ENCODE data around the gene CALD1.

Gene CALD1

DNA sequence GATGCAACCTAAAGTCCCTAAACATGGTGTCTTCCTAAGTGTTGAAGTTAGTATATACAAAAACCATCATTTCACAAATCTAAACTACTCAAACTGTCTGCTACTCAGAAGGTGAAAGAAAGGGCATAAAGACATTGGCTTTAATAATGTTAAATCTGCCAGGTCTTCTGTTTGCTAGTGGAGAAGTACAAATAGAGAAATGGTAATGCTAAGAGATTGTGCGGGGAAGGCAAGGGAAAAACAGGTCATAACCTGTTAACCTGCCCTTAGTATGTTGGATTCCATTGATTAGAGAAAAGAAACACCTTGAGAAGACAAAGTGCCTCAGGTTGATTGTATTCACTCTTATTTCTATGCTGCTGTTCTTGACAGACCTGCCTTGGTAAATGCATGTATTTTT, 80.3 kb downstream of the CALD1 start:
- no peak for DNase-seq (ENCODE audit: low spot score)

DNA sequence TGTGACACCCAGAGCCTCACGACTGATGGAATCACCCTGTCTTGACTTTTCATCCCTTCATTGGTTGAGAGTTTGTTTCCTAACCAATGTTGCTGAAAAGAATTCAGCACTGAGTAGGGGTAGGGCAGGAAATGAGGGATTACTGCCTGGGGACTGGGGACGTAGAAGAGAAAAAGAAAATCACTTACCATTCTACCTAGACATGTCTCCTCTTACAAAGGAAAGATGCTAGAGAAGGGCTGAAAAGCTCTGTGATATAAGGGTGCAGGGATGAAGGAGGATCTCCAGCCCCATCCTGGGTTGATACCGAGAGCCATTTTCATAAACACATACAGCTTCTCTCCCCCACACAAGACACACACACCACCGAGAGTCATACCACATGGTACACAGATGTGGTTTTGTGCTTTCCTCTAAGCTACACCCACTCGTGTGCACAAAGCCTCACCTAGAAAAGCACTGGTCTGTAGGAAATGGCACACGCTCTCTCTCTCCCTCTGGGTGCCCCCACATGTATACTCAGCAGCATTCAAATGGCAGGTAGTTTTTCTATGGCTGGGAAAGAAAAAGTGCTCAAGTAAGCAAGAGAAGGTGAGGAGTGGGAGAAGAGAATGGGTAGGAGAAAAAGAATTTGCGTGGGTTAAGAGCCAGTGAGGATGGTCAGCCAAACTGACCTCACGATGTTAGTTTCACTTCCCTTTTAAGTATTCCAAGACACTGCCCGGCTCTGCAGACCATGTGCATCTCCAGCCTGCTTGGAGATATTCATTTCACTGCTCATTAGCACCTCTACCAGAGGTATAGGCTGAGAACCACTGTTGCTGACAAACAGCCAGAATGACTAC, 85.8 kb downstream of the CALD1 start:
- DNase-seq (ENCODE audit: low spot score): no peak

- no peak for DNase-seq (ENCODE audit: low spot score)
Observed at GRCh38 chr7:134866617-134867016, 87.2 kb downstream of the CALD1 start.

- DNase-seq (ENCODE audit: low spot score): no peak
Observed at GRCh38 chr7:134870156-134870555, 90.7 kb downstream of the CALD1 start.

DNA sequence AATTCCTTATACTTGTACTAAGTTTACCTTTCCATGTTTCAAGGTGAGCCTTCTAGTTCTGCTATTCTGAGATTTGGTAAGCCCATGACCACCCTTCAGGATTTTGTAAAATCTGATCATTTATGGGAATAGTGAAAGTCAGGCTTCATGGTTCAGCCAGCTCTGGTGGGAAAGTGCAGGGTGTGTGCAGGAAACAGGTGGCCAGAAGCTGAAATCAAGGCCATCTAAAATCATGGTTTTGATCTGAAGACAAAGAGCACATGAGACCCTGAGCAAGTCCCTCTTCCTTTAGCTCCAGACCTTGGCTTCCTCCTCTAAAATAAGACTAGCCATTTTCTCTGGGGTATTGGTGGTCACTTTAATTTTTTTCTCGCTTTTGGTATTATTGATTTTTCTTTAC, 91.3 kb downstream of the CALD1 start:
- no peak for DNase-seq (ENCODE audit: low spot score)

- no peak for DNase-seq (ENCODE audit: low spot score)
Observed at GRCh38 chr7:134873253-134873652, 93.8 kb downstream of the CALD1 start.

- DNase-seq (ENCODE audit: low spot score): no peak
Observed at GRCh38 chr7:134874407-134874806, 95.0 kb downstream of the CALD1 start.

GRCh38 chr7:134875867-134876266, 96.4 kb downstream of the CALD1 start:
- no peak for DNase-seq (ENCODE audit: low spot score)

DNA sequence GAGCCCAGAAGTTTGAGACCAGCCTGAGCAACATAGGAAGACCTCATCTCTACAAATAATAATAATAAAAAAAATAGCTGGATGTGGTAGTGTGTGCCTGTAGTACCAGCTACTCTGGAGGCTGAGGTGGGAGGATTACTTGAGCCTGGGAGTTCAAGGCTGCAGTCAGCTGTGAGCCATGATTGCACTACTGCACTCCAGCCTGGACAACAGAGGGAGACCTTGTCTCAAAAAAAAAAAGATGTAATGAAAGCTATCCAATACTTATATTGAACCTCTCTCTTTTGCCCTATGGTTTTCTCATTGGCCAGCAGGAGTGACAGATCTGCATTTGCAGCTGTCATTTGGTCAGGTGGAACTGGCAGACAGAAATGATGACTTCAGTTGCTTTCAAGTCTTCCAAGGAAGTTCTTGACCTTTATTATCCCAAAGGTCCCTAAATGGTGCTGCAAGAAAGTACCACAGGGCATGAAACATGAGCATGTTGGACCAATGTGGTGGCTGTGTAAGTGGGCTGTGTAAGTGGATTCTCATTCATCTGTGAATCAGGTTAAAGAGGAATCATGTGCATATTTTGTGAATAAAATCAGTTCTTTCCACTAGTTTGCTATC, 99.4 kb downstream of the CALD1 start:
- DNase-seq (ENCODE audit: low spot score): no peak

- no peak for DNase-seq (ENCODE audit: low spot score)
Observed at GRCh38 chr7:134879815-134880475, 100.5 kb downstream of the CALD1 start.

DNA sequence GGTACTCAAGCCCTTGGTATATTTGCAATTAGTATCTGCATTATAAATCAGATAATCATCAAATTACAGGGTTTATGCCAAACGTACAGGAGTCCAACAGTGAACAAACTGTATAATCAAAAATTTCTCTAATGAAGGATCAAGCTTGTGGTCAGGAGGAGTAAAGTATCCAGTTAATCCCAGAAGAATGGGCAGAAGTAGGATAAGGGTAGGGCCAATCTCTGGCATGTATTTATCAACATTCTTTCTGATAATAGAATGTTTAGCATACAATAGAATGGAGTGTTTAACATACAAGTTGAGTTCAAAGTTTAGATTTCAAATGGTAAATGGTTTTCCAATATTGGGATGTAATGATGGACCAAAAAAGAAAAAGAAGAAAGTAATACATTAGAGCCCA, 103.0 kb downstream of the CALD1 start:
- no peak for DNase-seq (ENCODE audit: low spot score)

DNA sequence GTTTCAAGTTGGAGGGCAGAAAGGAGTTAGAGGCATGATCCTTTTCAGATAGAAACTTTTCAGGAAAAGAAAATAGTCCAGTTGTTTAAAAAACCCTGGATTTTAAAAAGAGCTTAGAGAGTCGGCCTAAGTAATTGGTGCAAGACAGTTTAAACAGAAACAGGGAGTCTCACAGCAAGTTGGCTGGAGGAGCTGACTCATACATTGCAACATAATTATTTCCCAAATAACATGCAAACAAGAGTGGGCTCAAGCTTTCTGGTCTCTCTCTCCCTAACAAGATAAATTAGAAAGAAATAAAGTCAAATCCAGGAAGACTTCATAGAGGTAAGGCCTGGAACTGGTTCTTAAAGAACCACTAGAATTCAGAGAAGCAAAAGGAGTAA, 106.5 kb downstream of the CALD1 start:
- DNase-seq (ENCODE audit: low spot score): no peak

DNA sequence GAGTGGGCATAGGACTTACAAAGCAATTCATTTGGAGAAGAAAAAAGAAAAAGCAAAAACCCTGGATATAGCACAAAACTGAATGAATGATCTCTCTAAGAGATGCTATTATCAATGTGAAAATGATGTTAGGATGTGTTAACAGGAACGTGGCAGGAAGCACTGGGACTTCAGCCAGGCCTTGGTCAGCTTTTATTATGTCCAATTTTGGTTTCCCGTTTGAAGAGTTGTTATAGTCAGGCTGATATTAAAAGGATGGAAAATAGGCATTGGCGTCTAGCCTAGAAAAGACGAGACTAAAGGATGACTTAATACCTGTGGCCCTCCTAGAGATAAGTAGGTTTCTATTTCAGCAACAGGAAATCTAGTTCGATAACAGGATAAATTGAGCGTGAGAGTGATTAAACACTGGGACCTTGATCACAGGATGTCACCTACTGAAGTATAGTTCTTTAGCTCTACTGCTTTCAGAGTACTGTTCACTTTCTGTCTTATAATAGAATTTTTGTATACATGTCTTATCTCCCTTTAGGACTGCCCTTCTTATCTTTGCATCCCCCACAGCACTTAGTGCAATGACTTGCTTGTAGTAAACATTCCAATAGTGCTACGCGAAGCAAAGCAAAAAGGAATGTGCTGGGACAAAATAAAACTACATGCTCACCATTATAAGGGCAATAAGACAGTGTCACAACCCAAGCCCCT, 107.1 kb downstream of the CALD1 start:
- DNase-seq (ENCODE audit: low spot score): no peak

DNA sequence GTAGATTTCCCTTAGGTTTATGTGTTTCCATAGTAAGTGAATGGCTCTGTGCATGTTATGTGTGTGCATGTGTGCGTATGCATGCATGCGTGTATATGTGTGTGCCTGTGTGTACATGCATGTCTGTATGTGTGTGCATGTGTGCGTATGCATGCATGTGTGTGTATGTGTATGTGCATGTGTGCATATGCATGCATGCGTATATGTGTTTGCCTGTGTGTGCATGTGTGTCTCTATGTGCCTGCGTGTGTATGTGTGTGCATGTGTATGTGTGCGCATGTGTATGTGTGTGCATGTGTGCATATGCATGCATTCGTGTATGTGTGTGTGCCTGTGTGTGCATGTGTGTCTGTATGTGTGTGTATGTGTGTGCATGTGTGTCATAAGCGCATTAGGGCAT, 108.1 kb downstream of the CALD1 start:
- no peak for DNase-seq (ENCODE audit: low spot score)

- DNase-seq (ENCODE audit: low spot score): no peak
Observed at GRCh38 chr7:134888141-134888740, 108.8 kb downstream of the CALD1 start.

GRCh38 chr7:134890246-134891240, 111.1 kb downstream of the CALD1 start:
- DNase-seq (ENCODE audit: low spot score): peak; percentile 49

GRCh38 chr7:134891262-134891695, 111.8 kb downstream of the CALD1 start:
- DNase-seq (ENCODE audit: low spot score): peak; percentile 90

GRCh38 chr7:134891696-134892678, 112.6 kb downstream of the CALD1 start:
- DNase-seq (ENCODE audit: low spot score): peak; percentile 26

DNA sequence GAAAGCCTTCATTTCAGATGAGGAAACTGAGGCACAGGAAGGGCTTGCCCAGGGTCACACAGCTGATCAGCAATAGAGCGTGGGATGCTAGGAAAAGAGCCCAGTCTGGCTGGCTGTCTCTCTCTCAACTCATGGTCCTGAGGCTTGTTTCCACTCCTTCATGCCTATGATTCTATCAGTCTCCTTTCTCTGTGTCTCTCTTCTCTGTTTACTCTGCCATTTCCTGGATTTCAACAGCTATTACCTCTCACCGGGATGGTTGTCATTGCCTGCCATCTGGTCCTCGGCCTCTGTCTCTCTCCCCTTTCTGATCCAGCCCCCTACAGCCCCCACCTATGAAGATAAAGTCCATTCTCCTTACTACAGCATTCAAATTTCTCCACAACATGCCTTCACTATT, 113.5 kb downstream of the CALD1 start:
- no peak for DNase-seq (ENCODE audit: low spot score)

GRCh38 chr7:134893920-134894319, 114.5 kb downstream of the CALD1 start:
- no peak for DNase-seq (ENCODE audit: low spot score)

Measured in putamen (tissue), 1 donor.